Fibroblast of gingiva (primary cell): ENCODE data around the gene PLOD1.
A peak's percentile ranks its signal among the peaks of the same experiment; 100 is the strongest.

ENCODE experiments used
- DNase-seq: peaks from one replicate; pipeline ENCODE4 v3.0.0-alpha.2; 2011; ENCODE audit warnings: low read depth

PLOD1 gene

GRCh38 chr1:11979028-11979850 lies 44.7 kb downstream of the PLOD1 start:
- no peak for DNase-seq

GRCh38 chr1:11979851-11980675 lies 45.5 kb downstream of the PLOD1 start, which contains the start of gene MFN2:
TSS of gene MFN2 (plus strand) at chr1:11980444. CDS start at chr1:11989169, 8,725 bp downstream.
- peak; percentile 98 for DNase-seq

- no peak for DNase-seq
Measured at GRCh38 chr1:11980676-11980972, 46.1 kb downstream of the PLOD1 start.

- no peak for DNase-seq
Measured at GRCh38 chr1:11981378-11982009, 47.0 kb downstream of the PLOD1 start.

- DNase-seq = peak; percentile 13
Measured at GRCh38 chr1:11982010-11982392, 47.5 kb downstream of the PLOD1 start.

- no peak for DNase-seq
Measured at GRCh38 chr1:11984121-11984520, 49.6 kb downstream of the PLOD1 start.

GRCh38 chr1:11984576-11984975 lies 50.1 kb downstream of the PLOD1 start:
- DNase-seq = no peak

- DNase-seq = no peak
Measured at GRCh38 chr1:11985171-11985570, 50.7 kb downstream of the PLOD1 start.

- peak; percentile 53 for DNase-seq
Measured at GRCh38 chr1:11985851-11986250, 51.3 kb downstream of the PLOD1 start.

- DNase-seq = no peak
Measured at GRCh38 chr1:11989669-11990068, 55.2 kb downstream of the PLOD1 start.

GRCh38 chr1:11990303-11991032 lies 56.0 kb downstream of the PLOD1 start:
- DNase-seq = no peak

GRCh38 chr1:11991969-11992676 lies 57.6 kb downstream of the PLOD1 start:
- DNase-seq = no peak

GRCh38 chr1:11997081-11997850 lies 62.7 kb downstream of the PLOD1 start:
- no peak for DNase-seq

GRCh38 chr1:11998636-11999035 lies 64.1 kb downstream of the PLOD1 start:
- no peak for DNase-seq

GRCh38 chr1:11999236-11999635 lies 64.7 kb downstream of the PLOD1 start:
- no peak for DNase-seq

GRCh38 chr1:12001249-12001917 lies 66.9 kb downstream of the PLOD1 start:
- peak; percentile 60 for DNase-seq

GRCh38 chr1:12001996-12002493 lies 67.5 kb downstream of the PLOD1 start:
- no peak for DNase-seq

- no peak for DNase-seq
Measured at GRCh38 chr1:12003762-12004161, 69.2 kb downstream of the PLOD1 start.

- DNase-seq = no peak
Measured at GRCh38 chr1:12005488-12006166, 71.1 kb downstream of the PLOD1 start.
